HCT116 (cell line): ENCODE measurements around the gene COL18A1. TPM values are rescaled to one million over a fixed set of nuclear protein-coding genes. Genes with fewer than 3 reads are reported as not detected.

Experiments used
- ATAC-seq: fragments of 200-7000 bp; cut with Tn5 transposase; 2 replicates; pipeline ENCODE4 v1.9.1; 2020; ENCODE audit warnings: mild to moderate bottlenecking, moderate library complexity
- BruUV-seq: library from RNA; stranded (reverse); fragments of 400-500 nt; replicated peaks from 2 replicates; lab custom pipeline; 2021; lab: Mats Ljungman, UMichigan
- CTCF ChIA-PET: fragments of 300-600 bp; sonication (Branson Sonifier 250); formaldehyde crosslinking; loops from one replicate; lab custom pipeline; 2021; ENCODE audit warnings: antibody characterized with exemption; lab: Charles Lee
- POLR2A ChIA-PET: fragments of 300-600, 350-600 bp; sonication (Branson Sonifier 250); formaldehyde crosslinking; loops from one replicate; lab custom pipeline; 2021; ENCODE audit warnings: antibody characterized with exemption; lab: Charles Lee
- RAD21 ChIA-PET, 2 experiments: fragments of 300-600 bp; sonication (Branson Sonifier 250); formaldehyde crosslinking; loops; one replicate each; lab custom pipeline; 2023; ENCODE audit warnings: low total read pairs in 2 of 2; ENCODE audit not compliant: uncharacterized antibody in 2 of 2, unreplicated experiment in 2 of 2, low non-redundant PET in 1 of 2; lab: Charles Lee
- DNase-seq: peaks from one replicate; pipeline ENCODE4 v3.0.0-alpha.2; 2010; ENCODE audit warnings: low read depth, low spot score
- H2AFZ ChIP-seq: fragments of 200-600 bp; shearing (Covaris generic), sonication (generic); 2 replicates; pipeline ENCODE4 v1.6.1; 2017; ENCODE audit warnings: low read depth, mixed run types, mixed read lengths, antibody characterized with exemption, low read length; ENCODE audit not compliant: poor library complexity, severe bottlenecking
- H3K27ac ChIP-seq: 2 replicates; pipeline ENCODE4 v1.5.1; 2012; ENCODE audit warnings: low read depth, low read length
- H3K27me3 ChIP-seq: fragments of 200-600 bp; sonication (generic); 2 replicates; pipeline ENCODE4 v1.6.1; 2016; ENCODE audit warnings: mixed run types, low read length, mixed read lengths; ENCODE audit not compliant: insufficient read depth
- H3K36me3 ChIP-seq, 2 experiments: fragments of 200-500 bp in 1 of 2; fragments of 200-600 bp in 1 of 2; sonication (Bioruptor generic) in 1 of 2; sonication (generic) in 1 of 2; 2 replicates each; pipeline versions ENCODE4 v1.5.1 to v1.6.1; 2014 to 2016; ENCODE audit warnings: low read length in 2 of 2, inconsistent platforms in 1 of 2, mixed read lengths in 1 of 2, mixed run types in 1 of 2; ENCODE audit not compliant: insufficient read depth in 2 of 2, control insufficient read depth in 1 of 2
- H3K4me1 ChIP-seq, 2 experiments: fragments of 200-600 bp in 1 of 2; sonication (generic) in 1 of 2; 2 replicates each; pipeline versions ENCODE4 v1.5.1 to v1.6.1; 2012 to 2017; ENCODE audit warnings: low read length in 2 of 2, inconsistent platforms in 1 of 2, mild to moderate bottlenecking in 1 of 2, mixed read lengths in 1 of 2, mixed run types in 1 of 2, moderate library complexity in 1 of 2; ENCODE audit not compliant: insufficient read depth in 2 of 2, control insufficient read depth in 1 of 2
- H3K4me2 ChIP-seq: fragments of 200-600 bp; sonication (generic); 2 replicates; pipeline ENCODE4 v1.6.1; 2017; ENCODE audit warnings: mixed run types, low read length, mixed read lengths
- H3K4me3 ChIP-seq, 2 experiments: fragments of 200-600 bp in 1 of 2; sonication (generic) in 1 of 2; replicated peaks in 1 of 2; 2 replicates each; pipeline ENCODE4 v1.5.1; 2011 to 2016; ENCODE audit warnings: low read length in 2 of 2, control low read depth in 1 of 2, low read depth in 1 of 2, mild to moderate bottlenecking in 1 of 2, mixed read lengths in 1 of 2, mixed run types in 1 of 2
- H3K79me2 ChIP-seq: fragments of 200-600 bp; sonication (generic); 2 replicates; pipeline ENCODE4 v1.6.1; 2017; ENCODE audit warnings: mild to moderate bottlenecking, mixed run types, low read length, moderate library complexity, mixed read lengths; ENCODE audit not compliant: insufficient read depth
- H3K9ac ChIP-seq: fragments of 200-600 bp; sonication (generic); 2 replicates; pipeline ENCODE4 v1.6.1; 2016; ENCODE audit warnings: low read length, mixed read lengths
- H3K9me2 ChIP-seq: fragments of 200-600 bp; sonication (generic), shearing (Covaris generic); 2 replicates; pipeline ENCODE4 v1.6.1; 2017; ENCODE audit warnings: mixed run types, mild to moderate bottlenecking, moderate library complexity; ENCODE audit not compliant: insufficient read depth
- H3K9me3 ChIP-seq, 2 experiments: fragments of 200-500 bp in 1 of 2; fragments of 200-600 bp in 1 of 2; sonication (Bioruptor generic) in 1 of 2; sonication (generic) in 1 of 2; 2 replicates each; pipeline ENCODE4 v1.6.1; 2014 to 2017; ENCODE audit warnings: low read length in 2 of 2, mixed read lengths in 2 of 2, inconsistent platforms in 1 of 2, low read depth in 1 of 2, mild to moderate bottlenecking in 1 of 2, mixed run types in 1 of 2, moderate library complexity in 1 of 2; ENCODE audit not compliant: control insufficient read depth in 1 of 2, insufficient read depth in 1 of 2
- H4K20me1 ChIP-seq: fragments of 200-600 bp; sonication (generic), shearing (Covaris generic); 2 replicates; pipeline ENCODE4 v1.6.1; 2017; ENCODE audit warnings: mixed run types, mild to moderate bottlenecking, moderate library complexity; ENCODE audit not compliant: insufficient read depth
- ATF3 ChIP-seq: IDR thresholded peaks from 2 replicates; pipeline ENCODE4 v1.6.1; 2012
- CBX3 ChIP-seq: IDR thresholded peaks from 2 replicates; pipeline ENCODE4 v1.6.1; 2012; ENCODE audit warnings: low read depth
- CEBPB ChIP-seq: IDR thresholded peaks from 2 replicates; pipeline ENCODE4 v1.6.1; 2012; ENCODE audit warnings: low read depth
- EGR1 ChIP-seq: IDR thresholded peaks from 2 replicates; pipeline ENCODE4 v1.6.1; 2012; ENCODE audit warnings: low read depth
- FOSL1 ChIP-seq: IDR thresholded peaks from 2 replicates; pipeline ENCODE4 v1.6.1; 2012; ENCODE audit warnings: low read depth
- SP1 ChIP-seq: IDR thresholded peaks from 2 replicates; pipeline ENCODE4 v1.6.1; 2012; ENCODE audit warnings: low read depth
- SRF ChIP-seq: IDR thresholded peaks from 2 replicates; pipeline ENCODE4 v1.6.1; 2012; ENCODE audit warnings: low read depth
- ZFX ChIP-seq: fragments of 450-650 bp; IDR thresholded peaks from 2 replicates; pipeline ENCODE4 v1.6.1; 2017
- ZNF274 ChIP-seq: fragments of 200-500 bp; sonication (Bioruptor generic); IDR thresholded peaks from 2 replicates; pipeline ENCODE4 v1.6.1; 2014; ENCODE audit warnings: mild to moderate bottlenecking, low read depth, low read length, inconsistent platforms
- intact Hi-C: fragments of 100-400 bp; cut with micrococcal nuclease; formaldehyde crosslinking; loops from 2 replicates; pipeline ENCODE4 v1.10.0; 2022
- total RNA-seq: library from RNA; stranded (reverse); gene quantifications from one replicate; pipeline ENCODE4 v1.2.1, GENCODE V29; 2021; ENCODE audit not compliant: unreplicated experiment
- TF ChIP-seq, protein P1 (sequence below): IDR thresholded peaks from 2 replicates; pipeline ENCODE4 v1.6.1; 2012; ENCODE audit warnings: low read depth
- TF ChIP-seq, protein P2 (sequence below): IDR thresholded peaks from 2 replicates; pipeline ENCODE4 v1.6.1; 2012

The COL18A1 gene
- total RNA-seq, 1 experiment from 2014 or later: 59.5 TPM

- H3K9me3 ChIP-seq: peaks cover 0 to 4% of the 10 kb centered on the region in 2 experiments; a peak in 1 of 4 replicates
- no peak overlapping the region for H3K9ac ChIP-seq
- peak overlapping the region; percentile 57 for H3K4me2 ChIP-seq
- POLR2A ChIA-PET: no interaction called here
- H3K4me3 ChIP-seq: no peak overlapping the region
- peak overlapping the region; percentile 26; the same call in 1 of the 2 replicates for H3K27ac ChIP-seq
- H3K9me2 ChIP-seq: no peaks in the 10 kb centered on the region
- H4K20me1 ChIP-seq: no peaks in the 10 kb centered on the region
- RAD21 ChIA-PET: no interaction called here
- H3K36me3 ChIP-seq: no peaks in the 10 kb centered on the region
- no peaks in the 10 kb centered on the region for H3K27me3 ChIP-seq
- peaks cover 18 to 33% of the 10 kb centered on the region in 2 experiments for H3K4me1 ChIP-seq
- ATAC-seq (no peak; the same call in 1 of the 2 replicates), DNase-seq (no peak)
- H3K79me2 ChIP-seq: peaks cover 24% of the 10 kb centered on the region
- TF ChIP-seq, protein P1, sequence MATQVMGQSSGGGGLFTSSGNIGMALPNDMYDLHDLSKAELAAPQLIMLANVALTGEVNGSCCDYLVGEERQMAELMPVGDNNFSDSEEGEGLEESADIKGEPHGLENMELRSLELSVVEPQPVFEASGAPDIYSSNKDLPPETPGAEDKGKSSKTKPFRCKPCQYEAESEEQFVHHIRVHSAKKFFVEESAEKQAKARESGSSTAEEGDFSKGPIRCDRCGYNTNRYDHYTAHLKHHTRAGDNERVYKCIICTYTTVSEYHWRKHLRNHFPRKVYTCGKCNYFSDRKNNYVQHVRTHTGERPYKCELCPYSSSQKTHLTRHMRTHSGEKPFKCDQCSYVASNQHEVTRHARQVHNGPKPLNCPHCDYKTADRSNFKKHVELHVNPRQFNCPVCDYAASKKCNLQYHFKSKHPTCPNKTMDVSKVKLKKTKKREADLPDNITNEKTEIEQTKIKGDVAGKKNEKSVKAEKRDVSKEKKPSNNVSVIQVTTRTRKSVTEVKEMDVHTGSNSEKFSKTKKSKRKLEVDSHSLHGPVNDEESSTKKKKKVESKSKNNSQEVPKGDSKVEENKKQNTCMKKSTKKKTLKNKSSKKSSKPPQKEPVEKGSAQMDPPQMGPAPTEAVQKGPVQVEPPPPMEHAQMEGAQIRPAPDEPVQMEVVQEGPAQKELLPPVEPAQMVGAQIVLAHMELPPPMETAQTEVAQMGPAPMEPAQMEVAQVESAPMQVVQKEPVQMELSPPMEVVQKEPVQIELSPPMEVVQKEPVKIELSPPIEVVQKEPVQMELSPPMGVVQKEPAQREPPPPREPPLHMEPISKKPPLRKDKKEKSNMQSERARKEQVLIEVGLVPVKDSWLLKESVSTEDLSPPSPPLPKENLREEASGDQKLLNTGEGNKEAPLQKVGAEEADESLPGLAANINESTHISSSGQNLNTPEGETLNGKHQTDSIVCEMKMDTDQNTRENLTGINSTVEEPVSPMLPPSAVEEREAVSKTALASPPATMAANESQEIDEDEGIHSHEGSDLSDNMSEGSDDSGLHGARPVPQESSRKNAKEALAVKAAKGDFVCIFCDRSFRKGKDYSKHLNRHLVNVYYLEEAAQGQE: no peak
- no peak for TF ChIP-seq ATF3
- TF ChIP-seq SRF: no peak
- no peak for TF ChIP-seq CEBPB
- no peak for TF ChIP-seq EGR1
- no peak for TF ChIP-seq CBX3
- no peak for TF ChIP-seq ZFX
- TF ChIP-seq ZNF274: no peak
- no peak for TF ChIP-seq SP1
- TF ChIP-seq, protein P2, sequence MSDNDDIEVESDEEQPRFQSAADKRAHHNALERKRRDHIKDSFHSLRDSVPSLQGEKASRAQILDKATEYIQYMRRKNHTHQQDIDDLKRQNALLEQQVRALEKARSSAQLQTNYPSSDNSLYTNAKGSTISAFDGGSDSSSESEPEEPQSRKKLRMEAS: no peak
- no peak for TF ChIP-seq FOSL1
- no peak overlapping the region for H2AFZ ChIP-seq
- CTCF ChIA-PET: no interaction called here
- intact Hi-C loops: no loop called here
- BruUV-seq: no TSS peak
These were observed 888 bp upstream of the COL18A1 start for GRCh38 chr21:45403825-45404729.
